HG03175 (cell line): Measurements from ENCODE around the gene FAM8A1.

Experiments used
- ATAC-seq: cut with Tn5 transposase; IDR thresholded peaks from one replicate; pipeline ENCODE4 v1.9.1; 2021; ENCODE audit warnings: mild to moderate bottlenecking, moderate library complexity; ENCODE audit not compliant: unreplicated experiment

FAM8A1 gene

DNA sequence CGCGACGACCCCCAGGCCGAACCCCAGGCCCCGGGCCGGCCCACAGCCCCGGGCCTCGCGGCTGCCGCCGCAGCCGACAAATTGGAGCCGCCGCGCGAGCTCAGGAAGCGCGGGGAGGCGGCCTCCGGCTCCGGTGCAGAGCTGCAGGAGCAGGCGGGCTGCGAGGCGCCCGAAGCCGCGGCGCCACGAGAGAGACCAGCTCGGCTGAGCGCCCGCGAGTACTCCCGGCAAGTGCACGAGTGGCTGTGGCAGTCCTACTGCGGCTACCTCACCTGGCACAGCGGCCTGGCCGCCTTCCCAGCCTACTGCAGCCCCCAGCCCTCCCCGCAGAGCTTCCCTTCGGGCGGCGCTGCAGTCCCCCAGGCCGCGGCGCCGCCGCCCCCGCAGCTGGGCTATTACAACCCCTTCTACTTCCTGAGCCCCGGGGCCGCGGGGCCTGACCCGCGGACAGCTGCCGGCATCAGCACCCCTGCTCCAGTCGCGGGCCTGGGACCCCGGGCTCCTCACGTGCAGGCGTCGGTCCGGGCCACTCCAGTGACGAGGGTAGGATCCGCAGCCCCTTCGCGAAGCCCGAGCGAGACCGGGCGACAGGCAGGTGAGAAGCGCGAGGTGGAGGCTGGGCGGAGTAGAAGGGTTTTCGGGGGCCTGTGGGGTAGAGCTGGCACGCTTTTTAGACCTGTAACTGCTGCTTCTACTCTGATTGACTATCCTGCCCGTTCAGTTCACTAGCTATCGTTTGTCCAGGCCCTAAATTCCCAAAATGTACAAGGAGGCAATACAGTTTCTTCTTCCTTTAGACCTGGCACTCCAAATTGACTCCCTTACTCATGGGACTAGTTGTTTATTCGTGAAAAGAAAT lies 654 bp downstream of the FAM8A1 start:
- peak; percentile 50 for ATAC-seq

DNA sequence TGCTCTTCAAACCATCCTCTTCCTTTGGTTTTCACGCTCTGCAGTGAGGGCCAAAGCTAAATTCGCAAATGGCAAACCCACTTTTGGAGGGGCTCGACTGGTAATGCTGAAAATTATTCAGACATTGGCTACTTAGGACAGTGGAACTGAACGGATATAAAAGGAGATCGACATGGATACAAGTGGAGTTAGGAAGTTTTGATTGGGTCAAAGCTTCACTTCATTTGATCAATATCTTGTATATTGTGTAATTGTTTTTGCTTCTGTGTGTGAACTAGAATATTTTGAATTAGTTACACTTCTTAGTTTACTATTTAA lies 1.2 kb downstream of the FAM8A1 start:
- no peak for ATAC-seq

DNA sequence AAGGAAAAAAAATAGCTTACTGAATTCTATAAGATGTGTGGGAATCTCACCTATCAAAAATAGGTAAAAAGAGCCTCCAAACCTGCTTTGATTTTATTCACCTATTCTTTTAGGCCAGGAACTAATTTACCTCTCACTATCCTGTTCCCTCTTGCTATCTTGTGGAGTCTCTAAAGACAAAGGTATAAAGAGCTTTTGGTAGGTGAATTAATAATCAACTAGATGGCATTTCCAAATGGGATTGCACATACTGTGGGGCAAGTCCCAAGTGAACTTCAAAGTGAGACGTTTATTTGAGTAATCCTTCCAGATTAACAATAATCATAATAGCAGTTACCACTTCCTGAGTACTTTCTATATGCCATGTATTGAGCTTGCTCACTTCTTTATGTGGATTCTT lies 2.8 kb downstream of the FAM8A1 start:
- ATAC-seq = no peak

DNA sequence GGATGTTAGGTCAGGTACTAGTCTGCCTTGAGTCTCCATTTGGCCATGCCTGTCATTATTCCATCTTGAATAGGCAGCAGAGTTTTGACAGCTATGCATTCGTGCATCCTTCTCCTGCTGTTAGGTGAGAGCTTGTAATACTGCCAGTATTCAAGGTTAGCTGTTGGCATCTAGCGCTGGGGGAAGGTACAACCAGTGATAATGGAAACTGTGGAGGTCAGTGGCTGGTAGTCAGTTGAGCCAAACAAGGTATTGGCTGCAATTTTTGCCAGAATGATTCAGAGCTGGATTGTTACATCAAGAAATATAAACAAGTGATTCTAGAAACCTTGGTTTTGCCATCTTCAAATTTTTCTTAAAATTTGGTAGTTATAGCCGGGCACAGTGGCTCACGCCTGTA lies 6.5 kb downstream of the FAM8A1 start:
- ATAC-seq = no peak

DNA sequence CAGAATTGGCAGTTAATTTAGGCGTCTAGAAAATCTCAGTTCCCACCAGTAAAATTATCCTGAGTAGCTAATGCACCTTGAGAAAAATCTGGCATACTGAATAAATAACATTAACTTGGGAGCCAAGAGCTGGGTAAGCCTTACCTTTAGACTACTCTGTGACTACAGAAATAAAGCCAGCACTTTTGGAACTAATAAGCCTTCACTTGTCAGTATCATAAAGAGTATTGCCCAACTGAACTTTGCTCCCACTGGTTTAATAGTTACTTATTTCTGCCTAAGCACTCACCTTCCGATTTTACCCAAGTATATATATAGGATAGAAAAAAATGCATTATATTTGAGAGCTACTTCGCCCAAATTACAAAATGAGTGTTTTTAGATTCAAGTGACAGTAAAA lies 10.7 kb downstream of the FAM8A1 start:
- no peak for ATAC-seq

DNA sequence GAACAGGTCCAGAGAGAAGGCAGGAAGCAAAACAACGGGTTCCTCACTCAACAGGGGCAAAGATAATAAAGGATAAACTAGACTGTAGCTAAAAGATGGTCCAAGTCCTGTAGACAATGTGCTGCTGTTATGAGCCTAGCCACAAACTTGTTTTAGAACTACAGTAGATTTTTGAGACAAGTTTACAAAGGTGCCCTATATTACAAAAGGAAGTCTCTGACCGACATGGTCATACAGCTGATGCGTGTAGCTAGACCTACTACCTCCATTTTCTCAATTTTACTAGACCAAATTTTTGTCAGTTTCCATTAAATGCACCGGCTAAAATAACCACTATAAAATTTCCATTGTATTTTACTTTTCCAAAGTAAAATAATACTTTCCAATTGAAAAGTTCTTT lies 11.9 kb downstream of the FAM8A1 start:
- no peak for ATAC-seq

DNA sequence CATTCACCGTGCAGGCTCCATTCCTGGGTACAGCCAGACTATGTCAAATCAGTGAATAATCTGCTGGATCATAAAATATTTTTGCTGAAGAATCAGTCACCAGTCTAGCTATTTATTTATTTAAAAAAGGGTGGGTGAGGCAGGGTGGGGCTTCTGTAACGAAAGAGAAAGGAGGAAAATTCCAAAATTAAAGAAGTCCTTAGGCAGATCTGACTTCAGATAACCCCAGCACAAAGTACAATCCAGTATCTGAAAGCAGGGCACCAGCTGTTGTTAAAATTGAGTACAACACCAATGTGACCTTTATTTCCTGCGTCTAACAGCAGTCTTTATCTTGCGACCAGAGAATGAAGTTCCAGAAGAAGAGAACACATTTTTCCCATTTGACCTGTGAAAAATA lies 15.7 kb downstream of the FAM8A1 start:
- ATAC-seq = no peak

DNA sequence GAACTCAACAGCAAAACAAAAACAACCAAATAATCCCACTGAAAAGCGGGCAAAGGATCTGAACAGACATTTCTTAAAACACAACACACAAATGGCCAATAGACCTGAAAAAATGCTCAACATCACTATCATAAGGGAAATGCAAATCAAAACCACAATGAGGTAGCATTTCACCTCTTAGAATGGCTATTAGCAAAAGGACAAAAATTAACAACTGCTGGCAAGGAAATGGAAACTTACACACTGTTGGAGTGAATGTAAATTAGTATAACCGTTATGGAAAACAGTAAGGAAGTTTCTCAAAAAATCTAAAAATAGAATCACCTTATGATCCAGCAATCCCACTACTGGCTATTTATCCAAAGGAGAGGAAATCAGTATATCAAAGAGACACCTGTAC lies 20.9 kb downstream of the FAM8A1 start:
- peak; percentile 77 for ATAC-seq

DNA sequence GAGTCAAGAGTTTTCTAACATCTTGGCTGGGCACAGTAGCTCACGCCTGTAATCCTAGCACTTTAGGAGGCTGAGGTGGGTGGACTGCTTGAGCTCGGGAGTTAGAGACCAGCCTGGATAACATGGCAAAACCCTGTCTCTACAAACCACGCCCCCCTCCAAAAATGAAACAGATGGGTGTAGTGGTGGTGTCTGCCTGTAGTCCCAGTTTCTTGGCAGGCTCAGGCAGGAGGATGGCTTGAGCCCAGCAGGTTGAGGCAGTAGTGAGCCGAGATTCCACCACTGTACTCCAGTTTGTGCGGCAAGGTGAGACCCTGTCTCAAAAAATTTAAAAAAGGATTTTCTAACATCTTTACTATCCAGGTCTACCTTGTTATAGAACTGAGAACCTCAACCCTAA lies 22.0 kb downstream of the FAM8A1 start:
- ATAC-seq = no peak

DNA sequence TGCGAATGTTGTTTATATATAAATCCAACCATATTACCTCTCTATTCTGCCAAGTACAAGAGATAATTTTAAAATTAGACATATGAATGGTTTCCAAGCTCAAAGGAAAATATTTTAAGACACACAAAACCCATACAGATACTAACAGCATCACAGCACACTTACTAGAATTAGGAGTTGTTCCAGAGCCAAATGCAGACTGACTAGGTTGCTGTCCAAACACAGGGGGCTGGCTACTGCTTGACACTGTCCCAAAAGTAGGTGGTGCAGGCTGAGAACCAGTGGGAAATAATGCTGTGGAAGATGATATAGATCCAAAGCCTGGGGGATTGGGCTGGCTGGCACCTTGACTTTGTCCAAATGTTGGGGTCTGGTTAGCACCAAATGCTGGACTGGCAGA lies 24.3 kb downstream of the FAM8A1 start:
- ATAC-seq = no peak

DNA sequence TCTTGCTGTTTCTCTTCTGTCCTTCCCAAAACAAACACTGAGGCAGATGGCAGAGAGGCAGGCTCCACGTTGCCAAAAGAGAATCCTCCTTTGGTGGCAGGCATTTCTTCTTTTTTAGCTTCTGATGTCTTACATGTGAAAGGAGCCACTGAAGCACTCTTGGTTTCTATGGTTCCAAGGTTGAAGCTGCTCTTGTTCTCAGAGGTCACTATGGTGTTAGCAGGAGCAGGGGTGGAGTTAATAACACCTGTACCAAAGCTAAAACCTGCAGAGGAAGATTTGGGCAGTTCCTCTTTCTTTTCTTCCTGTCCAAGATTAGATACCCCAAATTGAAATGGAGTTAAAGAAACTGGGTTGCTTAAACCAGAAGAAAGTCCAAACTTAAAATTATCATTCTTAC lies 28.8 kb downstream of the FAM8A1 start:
- ATAC-seq = peak; percentile 70

DNA sequence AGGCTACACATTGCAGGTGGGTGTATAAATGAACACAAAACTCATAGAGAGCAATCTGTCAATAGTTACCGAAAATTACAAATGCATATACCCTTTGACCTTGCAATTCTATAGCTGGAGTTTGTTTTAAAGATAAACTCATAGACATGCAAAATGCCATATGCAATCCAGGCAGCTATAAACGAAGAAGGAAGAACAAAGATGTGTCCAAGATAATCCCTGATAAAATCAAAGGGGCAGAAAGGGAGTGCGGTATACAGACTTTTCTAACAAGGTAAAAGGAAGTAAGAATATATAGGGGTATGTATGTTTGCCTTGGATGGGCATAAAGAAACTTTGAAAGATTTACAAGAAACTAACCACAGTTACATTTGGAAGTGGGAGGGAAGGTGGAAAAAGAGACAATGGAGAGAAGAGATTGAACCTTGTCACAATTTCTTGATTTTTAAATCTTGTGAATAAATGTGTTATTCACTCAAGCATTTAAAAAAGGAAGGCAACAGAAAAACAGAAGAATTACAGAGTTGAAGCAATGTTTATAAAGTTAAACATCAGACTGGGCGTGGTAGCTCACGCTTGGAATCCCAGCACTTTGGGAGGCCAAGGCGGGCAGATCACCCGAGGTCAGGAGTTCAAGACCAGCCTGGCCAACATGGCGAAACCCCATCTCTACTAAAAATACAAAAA lies 29.9 kb downstream of the FAM8A1 start:
- ATAC-seq = no peak

DNA sequence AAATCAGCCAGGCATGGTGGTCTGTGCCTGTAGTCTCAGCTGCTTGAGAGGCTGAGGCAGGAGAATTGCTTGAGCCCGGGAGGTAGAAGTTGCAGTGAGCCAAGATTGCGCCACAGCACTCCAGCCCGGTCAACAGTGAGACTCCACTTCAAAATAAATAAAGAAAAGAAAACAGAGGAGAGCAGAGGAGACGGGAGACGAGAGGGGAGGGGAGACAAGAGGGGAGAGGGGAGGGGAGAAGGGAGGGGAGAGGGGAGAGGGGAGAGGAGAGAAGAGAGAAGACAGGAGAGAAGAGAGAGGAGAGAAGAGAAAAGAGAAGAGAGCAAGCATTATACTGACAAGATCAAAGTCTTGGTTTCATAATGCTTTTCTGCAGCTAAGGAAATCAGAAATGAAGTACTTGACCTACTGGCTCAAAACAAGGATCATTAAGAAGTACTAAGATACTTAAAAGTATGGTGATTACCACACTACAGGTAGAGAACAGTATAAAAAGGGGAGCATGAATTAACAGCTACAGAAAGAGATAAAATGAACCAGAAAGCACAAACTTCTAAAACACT lies 30.5 kb downstream of the FAM8A1 start:
- no peak for ATAC-seq

DNA sequence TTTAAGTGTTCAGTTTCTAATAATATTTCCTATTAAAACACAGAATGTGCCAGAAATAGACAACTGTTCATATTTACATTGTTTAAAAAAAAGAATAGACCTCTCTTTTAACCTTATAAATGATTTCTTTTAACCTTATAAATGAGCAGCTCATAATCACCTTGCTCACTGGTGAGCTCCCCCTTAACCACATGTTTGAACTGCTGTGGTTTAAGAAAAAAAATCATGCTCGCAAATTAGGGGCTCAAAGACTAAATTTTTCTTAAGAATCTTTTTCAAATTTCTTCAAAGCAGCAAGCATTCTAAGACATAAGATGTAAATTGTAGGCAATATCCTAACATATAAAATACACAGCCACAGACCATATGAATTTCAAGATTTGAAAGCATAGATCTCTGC lies 32.8 kb downstream of the FAM8A1 start:
- no peak for ATAC-seq

DNA sequence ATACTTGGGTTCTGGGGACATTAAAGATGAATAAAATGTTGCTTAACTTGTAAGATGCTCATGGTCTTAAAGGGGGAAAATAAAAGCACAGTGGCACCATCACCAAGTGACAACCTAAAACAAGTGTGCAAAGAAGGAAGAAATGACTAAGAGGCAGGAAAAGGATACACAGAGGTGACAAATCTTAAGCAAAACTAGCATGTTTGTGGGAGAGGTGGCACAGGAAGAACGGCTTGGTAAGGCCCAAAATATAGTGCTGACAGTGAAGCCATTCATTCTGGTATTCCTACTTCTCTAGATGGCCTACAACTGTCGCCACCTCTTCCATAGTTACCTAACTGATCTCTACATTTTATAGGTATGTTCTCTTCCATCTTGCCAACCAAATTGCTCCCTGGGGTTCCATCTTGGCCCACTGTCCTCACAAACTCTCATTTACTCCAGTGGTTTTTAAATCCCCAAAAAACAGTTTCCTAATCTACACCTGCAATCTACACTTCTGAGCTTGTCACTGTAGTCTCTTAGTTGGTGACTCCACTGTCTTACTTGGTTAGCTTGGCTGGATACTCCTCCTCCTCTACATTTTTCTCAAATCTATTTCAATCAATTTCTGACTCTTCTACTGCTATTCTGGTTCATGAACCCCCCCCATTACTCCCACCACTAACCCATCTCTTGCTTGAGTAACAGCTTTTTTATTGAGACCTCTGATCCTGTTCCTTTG lies 33.5 kb downstream of the FAM8A1 start:
- ATAC-seq = peak; percentile 58

DNA sequence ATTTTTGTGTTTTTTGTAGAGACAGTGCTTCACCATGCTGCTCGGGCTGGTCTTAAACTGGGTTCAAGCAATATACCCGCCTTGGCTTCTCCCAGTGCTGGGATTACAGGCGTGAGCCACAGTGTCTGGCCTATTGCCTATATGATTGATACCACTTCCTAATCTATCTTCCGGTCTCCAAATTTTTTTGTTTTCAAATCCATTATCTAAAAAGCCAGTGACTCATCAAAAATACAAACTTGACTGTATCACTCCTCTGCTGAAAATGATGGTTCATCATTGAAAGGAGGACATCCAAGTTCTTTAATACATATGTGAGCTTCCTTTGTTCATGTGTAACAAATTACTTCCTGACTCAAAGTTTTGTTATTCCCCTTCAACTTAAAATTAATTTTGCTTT lies 35.5 kb downstream of the FAM8A1 start:
- ATAC-seq = no peak

DNA sequence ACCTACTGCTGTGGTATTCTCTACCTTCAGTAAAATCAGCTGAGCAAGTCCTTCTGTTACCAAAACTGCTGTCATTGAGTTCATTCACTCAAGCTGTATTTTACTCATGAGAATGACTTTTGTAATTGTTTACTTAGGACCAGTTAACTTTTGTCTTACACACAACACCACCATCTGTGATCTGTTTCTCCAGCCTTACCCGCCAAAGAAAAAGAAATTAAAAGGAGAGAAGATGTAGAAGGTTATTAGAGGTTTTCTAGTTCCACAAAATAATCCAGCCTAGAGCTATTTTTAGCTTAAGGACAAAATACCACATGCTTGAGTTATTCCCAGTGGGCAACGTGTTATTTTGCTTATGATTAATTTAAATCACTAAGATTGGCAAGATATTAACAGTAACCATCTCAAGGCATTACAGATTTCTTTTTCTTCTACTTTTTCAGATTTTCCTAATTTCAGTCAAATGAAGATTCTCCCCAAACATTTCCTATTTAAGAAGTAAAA lies 38.2 kb downstream of the FAM8A1 start:
- ATAC-seq = no peak

DNA sequence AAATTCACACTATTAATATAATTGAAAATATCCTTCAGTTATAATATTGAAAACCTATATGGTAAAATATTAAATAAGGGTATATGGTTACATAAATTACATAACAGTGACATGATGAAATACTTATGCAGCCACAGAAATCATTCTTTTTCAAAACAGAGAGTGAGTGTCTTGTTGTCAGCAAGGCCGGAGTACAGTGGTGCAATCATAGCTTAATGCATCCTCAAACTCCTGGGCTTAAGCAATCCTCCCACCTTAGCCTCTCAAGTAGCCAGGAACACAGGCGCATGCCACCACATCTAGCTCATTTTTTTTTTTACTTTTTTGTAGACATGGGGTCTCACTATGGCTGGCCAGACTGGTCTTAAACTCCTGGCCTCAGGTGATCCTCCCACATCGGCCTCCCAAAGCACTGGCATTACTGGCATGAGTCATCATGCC lies 40.4 kb downstream of the FAM8A1 start:
- no peak for ATAC-seq

DNA sequence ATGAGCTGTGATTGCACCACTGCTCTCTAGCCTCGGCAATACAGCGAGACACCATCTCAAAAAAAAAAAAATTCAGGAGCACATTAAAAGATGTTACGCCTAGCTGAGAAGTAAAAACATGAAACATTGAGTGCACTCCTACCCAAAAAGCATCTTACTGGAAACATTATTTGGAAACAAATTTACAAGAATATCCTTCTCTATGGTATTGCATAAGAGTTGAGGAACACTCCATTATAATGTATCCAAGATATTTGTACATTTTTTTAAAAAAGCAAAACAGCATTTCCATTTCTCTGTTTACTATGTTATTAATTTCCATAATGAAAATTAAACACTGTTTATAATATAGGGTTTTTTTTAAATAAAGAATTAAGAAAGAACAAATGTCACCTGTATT lies 48.6 kb downstream of the FAM8A1 start:
- no peak for ATAC-seq

DNA sequence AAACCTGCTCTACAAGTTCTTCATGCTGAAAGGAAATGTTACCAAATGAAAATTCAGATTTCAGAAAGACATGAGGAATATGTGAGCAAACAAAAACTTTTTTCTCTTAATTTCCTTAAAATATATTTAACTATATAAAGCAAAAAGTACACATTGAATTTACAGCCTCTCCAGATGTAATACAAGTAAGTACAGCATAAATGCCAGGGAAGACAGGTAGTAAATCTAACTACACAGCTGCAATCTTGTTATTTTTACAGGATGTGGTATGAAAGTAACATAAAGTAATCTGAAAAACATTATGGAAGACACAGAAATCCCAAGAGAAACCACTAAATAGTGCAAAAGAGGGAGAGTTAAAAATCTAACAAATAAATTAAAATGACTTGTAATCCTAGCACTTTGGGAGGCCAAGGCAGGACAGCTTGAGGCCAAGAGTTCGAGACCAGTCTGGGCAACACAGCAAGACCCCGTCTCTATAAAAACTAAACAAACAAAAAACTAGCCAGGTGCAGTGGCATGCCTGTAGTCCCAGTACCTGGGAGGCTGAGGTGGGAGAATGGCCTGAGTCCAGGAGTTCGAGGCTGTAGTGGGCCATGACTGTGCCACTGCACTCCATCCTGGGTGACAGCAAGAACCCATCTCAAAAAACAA lies 50.7 kb downstream of the FAM8A1 start:
- no peak for ATAC-seq
